ENCODE data around the gene TCF4.

TCF4 gene

GRCh38 chr18:55427951-55428350, 160.0 kb downstream of the TCF4 start:
- DNase-seq: no peak

- no peak for DNase-seq
Observed at GRCh38 chr18:55425698-55426097, 162.3 kb downstream of the TCF4 start.

DNA sequence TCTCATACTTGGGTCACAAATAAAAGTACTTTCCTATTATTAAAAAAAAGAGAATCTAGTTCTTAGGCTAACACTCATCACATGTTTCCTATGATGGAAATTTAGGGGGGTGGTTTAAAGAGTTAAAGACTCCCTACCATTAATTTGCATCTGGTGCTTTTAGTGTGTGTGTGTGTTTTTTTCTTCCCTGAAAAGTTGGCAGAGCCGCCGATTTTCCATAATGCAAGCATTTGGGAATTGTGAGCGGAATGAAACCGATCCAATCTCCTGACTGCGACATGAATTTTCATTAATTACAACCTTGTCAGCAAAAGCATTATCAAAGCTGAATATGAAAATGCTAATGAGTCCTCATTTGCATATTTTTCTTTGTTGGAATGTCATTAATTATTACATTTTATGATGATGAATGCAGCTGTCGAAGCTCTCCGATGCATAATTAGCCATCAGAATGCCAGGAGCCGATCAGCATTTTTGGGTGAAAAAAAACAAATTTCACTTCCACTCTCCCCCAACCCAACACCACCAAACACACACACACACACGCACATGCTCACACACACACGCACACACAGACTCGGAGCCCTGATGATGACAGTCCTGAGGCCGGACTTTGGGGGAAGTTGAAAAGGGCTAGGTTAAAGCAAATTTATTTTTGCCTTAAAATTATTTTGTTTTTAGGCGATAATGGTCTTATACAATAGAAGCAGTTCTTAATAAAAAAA, 165.4 kb downstream of the TCF4 start:
- peak in 1 of 2 experiments; percentile 16 for DNase-seq

DNA sequence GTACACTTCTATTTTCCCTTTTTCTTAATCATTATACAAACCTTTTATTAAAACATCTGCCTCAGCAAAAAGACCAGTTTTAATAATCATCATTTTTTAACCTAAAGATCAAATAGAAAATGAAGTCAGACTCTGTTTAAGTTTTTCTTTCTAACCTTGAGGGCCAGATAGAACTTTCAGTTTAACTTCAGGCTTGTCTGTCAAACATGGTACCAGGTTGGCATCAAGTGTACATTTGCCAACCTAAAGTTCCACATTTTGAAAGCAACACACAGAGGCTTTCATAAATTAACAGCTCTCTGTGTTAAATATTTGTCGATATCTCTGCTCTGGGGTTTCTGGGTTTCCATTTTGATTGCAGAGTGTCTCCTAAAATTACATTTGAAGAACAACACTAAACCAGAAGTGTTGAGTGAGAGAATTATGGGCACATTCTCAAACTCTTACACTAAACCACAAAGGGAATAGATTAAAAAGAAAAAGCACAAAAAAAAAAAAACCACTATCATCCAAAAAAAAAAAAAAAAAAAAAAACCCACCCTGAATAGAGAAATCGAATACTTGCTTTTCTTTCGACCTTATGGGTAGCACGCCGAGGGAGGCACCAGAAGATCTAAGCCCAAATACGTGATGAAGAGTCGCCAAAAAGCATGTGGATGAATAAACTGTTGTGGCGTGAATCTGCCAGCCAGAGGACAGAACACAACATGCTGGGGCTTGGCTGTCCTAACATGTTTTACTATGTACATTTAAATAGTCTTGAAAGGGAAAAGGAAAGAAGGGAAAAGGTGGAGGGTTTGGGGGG, 166.2 kb downstream of the TCF4 start:
- peak in 1 of 2 experiments; percentile 20 for DNase-seq

GRCh38 chr18:55421308-55421614, 166.7 kb downstream of the TCF4 start:
- DNase-seq: no peak

GRCh38 chr18:55420665-55421307, 167.2 kb downstream of the TCF4 start:
- no peak for DNase-seq

- DNase-seq: no peak
Observed at GRCh38 chr18:55419947-55420664, 167.9 kb downstream of the TCF4 start.

- no peak for DNase-seq
Observed at GRCh38 chr18:55419132-55419946, 168.7 kb downstream of the TCF4 start.

GRCh38 chr18:55418439-55418838, 169.6 kb downstream of the TCF4 start:
- DNase-seq: peak in 1 of 2 experiments; percentile 8

DNA sequence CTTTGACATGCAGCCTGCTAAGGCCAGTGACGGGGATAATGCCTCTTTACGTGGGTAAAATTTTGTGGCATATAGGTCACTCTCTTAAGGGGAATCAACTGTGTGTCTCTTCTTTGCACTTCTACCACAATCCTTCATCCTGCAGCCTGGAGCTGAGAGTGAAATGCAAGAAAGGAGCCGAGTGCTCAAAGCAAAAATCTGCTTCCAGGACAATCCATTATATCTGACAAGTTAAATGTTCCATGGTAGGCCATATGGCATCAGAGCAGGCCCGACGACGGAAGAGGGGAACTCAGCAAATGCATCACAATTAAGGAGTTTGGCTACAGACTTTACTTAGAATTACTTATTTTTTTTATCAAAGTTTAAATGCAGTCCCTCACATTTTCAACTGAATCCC, 171.2 kb downstream of the TCF4 start:
- DNase-seq: peak; percentile 2 to 51

GRCh38 chr18:55415258-55415871, 172.6 kb downstream of the TCF4 start:
- peak; percentile 46 to 59 for DNase-seq

GRCh38 chr18:55414475-55414874, 173.5 kb downstream of the TCF4 start:
- DNase-seq: no peak

DNA sequence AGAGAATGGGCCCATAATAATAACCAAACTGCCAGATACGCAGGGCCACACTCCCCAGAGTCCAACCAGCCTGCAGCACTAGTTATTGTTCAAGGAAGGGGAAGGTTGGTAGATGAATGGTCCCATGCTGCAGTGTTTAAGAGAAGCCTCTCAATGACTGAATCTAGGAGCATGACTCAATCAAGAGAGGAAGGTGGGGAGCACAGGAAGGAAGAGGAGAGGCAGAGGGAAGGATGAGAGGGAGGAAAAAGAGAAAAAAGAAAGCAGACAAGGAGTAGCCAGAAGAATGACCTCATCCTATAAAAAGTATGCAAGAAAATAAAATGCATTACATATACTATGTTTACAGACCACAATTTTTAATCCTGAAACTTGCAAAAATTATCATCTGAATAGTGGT, 174.5 kb downstream of the TCF4 start:
- DNase-seq: no peak

- peak in 1 of 2 experiments; percentile 2 for DNase-seq
Observed at GRCh38 chr18:55407774-55408535, 180.0 kb downstream of the TCF4 start.

GRCh38 chr18:55407191-55407590, 180.8 kb downstream of the TCF4 start:
- DNase-seq: peak in 1 of 2 experiments; percentile 11

GRCh38 chr18:55406451-55406991, 181.5 kb downstream of the TCF4 start:
- DNase-seq: peak in 1 of 2 experiments; percentile 46

DNA sequence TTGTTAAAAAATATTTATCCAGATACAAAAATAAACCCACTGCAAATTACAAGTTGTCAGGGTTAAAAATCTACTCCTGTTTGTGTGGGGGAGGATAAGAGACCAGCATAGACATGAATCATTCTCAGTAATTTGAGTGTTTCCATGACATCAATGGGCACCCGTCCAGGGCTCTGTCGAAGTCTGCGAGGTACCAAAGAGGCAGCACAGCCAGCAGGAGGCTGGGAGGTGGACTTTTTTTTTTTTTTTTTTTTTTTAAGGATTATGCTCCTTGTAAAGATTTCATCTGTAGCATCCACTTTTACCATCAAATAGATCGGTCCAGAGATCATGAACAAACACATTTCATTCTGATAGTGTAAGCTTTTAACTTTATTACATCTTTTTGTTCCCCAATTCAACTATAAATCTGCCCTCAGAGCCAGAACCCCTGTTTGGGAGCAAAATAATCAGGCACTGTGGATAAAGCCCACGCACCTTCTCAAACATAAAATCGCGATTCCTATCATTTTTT, 182.0 kb downstream of the TCF4 start:
- DNase-seq: peak; percentile 68 to 88

GRCh38 chr18:55405475-55405874, 182.5 kb downstream of the TCF4 start:
- DNase-seq: no peak

GRCh38 chr18:55404832-55405465, 183.0 kb downstream of the TCF4 start:
- DNase-seq: peak in 1 of 2 experiments; percentile 15

All from NCI-H524 (cell line).